Testis (tissue), 2 donors: Measurements from ENCODE around the gene PCYT2.

Experiments used
- CTCF ChIP-seq, 3 experiments: fragments of 450-650 bp in 2 of 3; fragments of 200-600 bp in 1 of 3; sonication (generic) in 1 of 3; IDR thresholded peaks; one replicate each; pipeline ENCODE4 v1.5.1; 2016 to 2019; ENCODE audit warnings: antibody characterized with exemption in 3 of 3, mild to moderate bottlenecking in 2 of 3, moderate library complexity in 1 of 3
- POLR2A ChIP-seq: fragments of 450-650 bp; IDR thresholded peaks from one replicate; pipeline ENCODE4 v1.6.1; 2017; ENCODE audit warnings: antibody characterized with exemption, mild to moderate bottlenecking, moderate library complexity

GRCh38 chr17:81934098-81934757 lies 23.0 kb upstream of the PCYT2 start:
- TF ChIP-seq POLR2A, result no peak
- no peak for TF ChIP-seq CTCF (IDR thresholded peaks at IDR 0.05)
